ENCODE data around the gene SPATA6.

- TF ChIP-seq CTCF (conservative IDR thresholded peaks at IDR 0.05; ENCODE audit: low read depth in 2 of 2) (no peak), CREB1 (CRISPR knock-in tag; IDR thresholded peaks at IDR 0.05; ENCODE audit: low read depth) (no peak)
Observed at GRCh38 chr1:48391926-48392325, 80.1 kb downstream of the SPATA6 start.
